Endothelial cell of umbilical vein (primary cell): ENCODE measurements around the gene BSND. TPM values are rescaled to one million over a fixed set of nuclear protein-coding genes. Genes with fewer than 3 reads are reported as not detected.

ENCODE experiments used
- BruUV-seq: library from RNA; stranded (reverse); fragments of 400-500 nt; replicated peaks from 2 replicates; lab custom pipeline; 2021; lab: Mats Ljungman, UMichigan
- CTCF ChIA-PET: fragments of 300-600, 350-600 bp; sonication (Branson Sonifier 250); formaldehyde crosslinking; loops from one replicate; lab custom pipeline; 2021; ENCODE audit warnings: antibody characterized with exemption, inconsistent platforms; lab: Charles Lee
- POLR2A ChIA-PET: fragments of 300-600, 350-600 bp; sonication (Branson Sonifier 250); formaldehyde crosslinking; loops from one replicate; lab custom pipeline; 2021; ENCODE audit warnings: antibody characterized with exemption, inconsistent platforms; lab: Charles Lee
- DNase-seq: peaks from one replicate; pipeline ENCODE4 v3.0.0-alpha.2; 2011; ENCODE audit warnings: low read depth, low spot score
- FAIRE-seq: peaks from 2 replicates; lab custom pipeline; 2011; peaks lifted over from hg19 to GRCh38; lab: Jason Lieb, UNC
- H2AFZ ChIP-seq: 2 replicates; pipeline ENCODE4 v1.6.0; 2012; ENCODE audit warnings: low read depth, low read length, control low read depth, inconsistent platforms
- H3K27ac ChIP-seq: 2 replicates; pipeline ENCODE4 v1.5.1; 2011; ENCODE audit warnings: low read depth, mild to moderate bottlenecking, control low read depth, low read length, moderate library complexity; ENCODE audit not compliant: insufficient read depth
- H3K27me3 ChIP-seq, 2 experiments: 2 replicates each; pipeline versions ENCODE4 v1.6.0 to v1.6.1; 2011; ENCODE audit warnings: low read length in 2 of 2, mixed read lengths in 1 of 2; ENCODE audit not compliant: control insufficient read depth in 2 of 2, insufficient read depth in 2 of 2
- H3K36me3 ChIP-seq, 2 experiments: 2 replicates in 1 of 2; 3 replicates in 1 of 2; pipeline ENCODE4 v1.5.1; 2011; ENCODE audit warnings: low read length in 2 of 2, mild to moderate bottlenecking in 1 of 2, moderate library complexity in 1 of 2; ENCODE audit not compliant: control insufficient read depth in 2 of 2, insufficient read depth in 2 of 2; ENCODE audit errors: extremely low read depth in 1 of 2
- H3K4me1 ChIP-seq: 3 replicates; pipeline ENCODE4 v1.5.1; 2011; ENCODE audit warnings: mild to moderate bottlenecking, low read length; ENCODE audit not compliant: control insufficient read depth, insufficient read depth; ENCODE audit errors: extremely low read depth
- H3K4me2 ChIP-seq: 2 replicates; pipeline ENCODE4 v1.6.1; 2011; ENCODE audit warnings: low read length, control low read depth, mixed read lengths; ENCODE audit not compliant: insufficient read depth
- H3K4me3 ChIP-seq, 3 experiments: fragments of 200-600 bp in 1 of 3; sonication (generic), shearing (Covaris generic) in 1 of 3; replicated peaks in 1 of 3; 2 replicates each; pipeline ENCODE4 v1.5.1; 2011 to 2016; ENCODE audit warnings: control low read depth in 3 of 3, low read length in 3 of 3, mild to moderate bottlenecking in 2 of 3, inconsistent platforms in 1 of 3, low read depth in 1 of 3, moderate library complexity in 1 of 3; ENCODE audit not compliant: insufficient read depth in 1 of 3
- H3K79me2 ChIP-seq: 2 replicates; pipeline ENCODE4 v1.6.0; 2012; ENCODE audit warnings: low read length, inconsistent platforms; ENCODE audit not compliant: control insufficient read depth, insufficient read depth
- H3K9ac ChIP-seq: replicated peaks from 2 replicates; pipeline ENCODE3; 2011; ENCODE audit warnings: low read length, control low read depth; ENCODE audit not compliant: insufficient read depth; ENCODE audit errors: extremely low read depth
- H3K9me1 ChIP-seq: replicated peaks from 3 replicates; pipeline ENCODE4 v1.6.0; 2011; ENCODE audit warnings: mild to moderate bottlenecking, low read length; ENCODE audit not compliant: control insufficient read depth, insufficient read depth; ENCODE audit errors: extremely low read depth
- H3K9me3 ChIP-seq: replicated peaks from 2 replicates; pipeline ENCODE4 v1.5.1; 2012; ENCODE audit warnings: low read length, inconsistent platforms; ENCODE audit not compliant: control insufficient read depth, insufficient read depth
- H4K20me1 ChIP-seq: replicated peaks from 2 replicates; pipeline ENCODE3; 2011; ENCODE audit warnings: mild to moderate bottlenecking, low read length; ENCODE audit not compliant: control insufficient read depth, insufficient read depth; ENCODE audit errors: extremely low read depth
- EZH2 ChIP-seq: IDR thresholded peaks from 2 replicates; pipeline ENCODE4 v1.6.1; 2012; ENCODE audit warnings: borderline replicate concordance, low read depth, mild to moderate bottlenecking, moderate library complexity, low read length, inconsistent platforms; ENCODE audit not compliant: severe bottlenecking
- FOS ChIP-seq: IDR thresholded peaks from 2 replicates; pipeline ENCODE4 v1.6.1; 2011; ENCODE audit warnings: mild to moderate bottlenecking, low read length, moderate library complexity, borderline replicate concordance; ENCODE audit not compliant: insufficient read depth
- GATA2 ChIP-seq: IDR thresholded peaks from 2 replicates; pipeline ENCODE4 v1.7.0; 2011; ENCODE audit warnings: low read depth, mild to moderate bottlenecking, moderate library complexity, mixed read lengths, low read length; ENCODE audit not compliant: insufficient read length, insufficient read depth
- JUN ChIP-seq: IDR thresholded peaks from 2 replicates; pipeline ENCODE4 v1.6.1; 2011; ENCODE audit warnings: borderline replicate concordance, low read depth; ENCODE audit not compliant: insufficient read length, insufficient read depth
- MYC ChIP-seq: IDR thresholded peaks from one replicate; pipeline ENCODE4 v1.6.1; 2011; ENCODE audit warnings: mild to moderate bottlenecking, low read depth, low read length
- POLR2A ChIP-seq: IDR thresholded peaks from 2 replicates; pipeline ENCODE4 v1.6.1; 2012; ENCODE audit warnings: low read depth, mild to moderate bottlenecking, control low read depth, low read length
- POLR2AphosphoS5 ChIP-seq: IDR thresholded peaks from 2 replicates; pipeline ENCODE4 v1.6.1; 2012; ENCODE audit warnings: low read depth, mild to moderate bottlenecking, control low read depth, low read length, moderate library complexity; ENCODE audit not compliant: insufficient read depth
- dilution Hi-C: fragments of 300-500 bp; cut with MboI; formaldehyde crosslinking; loops from one replicate; pipeline ENCODE4 v1.15.0; 2019; ENCODE audit warnings: low sequenced_read_pairs; ENCODE audit not compliant: extremely low pct_ligation_motif_present
- intact Hi-C: fragments of 100-400 bp; cut with micrococcal nuclease; formaldehyde crosslinking; loops from one replicate; pipeline ENCODE4 v1.10.0; 2022
- polyA plus RNA-seq, 4 experiments: library from polyadenylated mRNA; depleted of rRNA in 3 of 4; stranded (reverse) in 3 of 4; unstranded in 1 of 4; fragments of >200 nt; gene quantifications; 2 replicates each; pipeline versions ENCODE4 v1.2.1 to v1.2.3, GENCODE V29; 2011 to 2012; ENCODE audit warnings: missing spikeins in 1 of 4
- total RNA-seq: library from RNA; stranded (reverse); gene quantifications from 2 replicates; pipeline ENCODE4 v1.2.3, GENCODE V29; 2021
- TF ChIP-seq, protein P1 (sequence below): IDR thresholded peaks from 2 replicates; pipeline ENCODE4 v1.6.1; 2011; ENCODE audit not compliant: insufficient read depth, insufficient read length
- TF ChIP-seq, protein P2 (sequence below), 2 donors: IDR thresholded peaks; 1 replicate in 1 of 2; 2 replicates in 1 of 2; pipeline ENCODE4 v1.5.1; 2011; ENCODE audit warnings: low read length in 2 of 2, mild to moderate bottlenecking in 2 of 2, moderate library complexity in 2 of 2, control low read depth in 1 of 2, inconsistent platforms in 1 of 2, low read depth in 1 of 2; ENCODE audit not compliant: insufficient read depth in 1 of 2; ENCODE audit errors: extremely low read depth in 1 of 2

The BSND gene
- total and polyA plus RNA-seq, 2 donors (not counting 3 experiments of a cell fraction or from before 2014, with no cell fraction given), result not detected

DNA sequence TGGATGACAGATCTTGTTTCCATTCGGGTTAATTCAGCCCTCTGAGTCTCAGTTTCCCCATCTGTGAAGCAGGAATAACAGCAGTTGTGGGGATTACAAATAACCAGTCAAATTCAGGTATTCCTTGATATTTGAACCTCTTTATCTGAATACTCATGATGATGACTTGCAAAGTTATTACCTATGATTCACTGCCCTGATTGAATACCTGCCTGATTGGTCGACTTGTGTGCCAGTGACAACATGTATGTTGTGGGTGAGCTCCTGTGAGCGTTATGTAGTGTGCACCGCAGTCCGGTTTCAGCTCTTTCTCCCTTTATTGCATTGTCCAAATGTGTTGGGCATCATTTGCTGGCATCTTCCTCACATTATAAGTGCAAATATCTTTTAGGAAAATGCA, 27.8 kb upstream of the BSND start:
- DNase-seq (no peak), FAIRE-seq (no peak)
- intact Hi-C loops (no loop called here), dilution Hi-C loops (no loop called here)
- H3K79me2 ChIP-seq, result no peaks in the 10 kb centered on the region
- no peaks in the 10 kb centered on the region for H4K20me1 ChIP-seq
- H2AFZ ChIP-seq, result no peak overlapping the region
- no peaks in the 10 kb centered on the region for H3K9me3 ChIP-seq
- peaks cover 2% of the 10 kb centered on the region in 2 experiments for H3K27me3 ChIP-seq
- no peak overlapping the region for H3K27ac ChIP-seq
- no peak overlapping the region for H3K4me2 ChIP-seq
- no TSS peak for BruUV-seq
- H3K9ac ChIP-seq, result no peak overlapping the region
- no peak overlapping the region for H3K4me3 ChIP-seq
- ChIA-PET CTCF (interaction anchor here (2.0 kb wide), 1 partner anchor 20 kb away, joined by 8 read pairs; no protein-coding TSS in a partner anchor), POLR2A (no interaction called here)
- no peaks in the 10 kb centered on the region for H3K36me3 ChIP-seq
- no peaks in the 10 kb centered on the region for H3K9me1 ChIP-seq
- no peak for TF ChIP-seq JUN
- no peak for TF ChIP-seq FOS
- TF ChIP-seq POLR2A, result no peak
- TF ChIP-seq, protein P1, sequence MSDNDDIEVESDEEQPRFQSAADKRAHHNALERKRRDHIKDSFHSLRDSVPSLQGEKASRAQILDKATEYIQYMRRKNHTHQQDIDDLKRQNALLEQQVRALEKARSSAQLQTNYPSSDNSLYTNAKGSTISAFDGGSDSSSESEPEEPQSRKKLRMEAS, result no peak
- TF ChIP-seq MYC, result no peak
- TF ChIP-seq POLR2AphosphoS5, result no peak
- TF ChIP-seq, protein P2, sequence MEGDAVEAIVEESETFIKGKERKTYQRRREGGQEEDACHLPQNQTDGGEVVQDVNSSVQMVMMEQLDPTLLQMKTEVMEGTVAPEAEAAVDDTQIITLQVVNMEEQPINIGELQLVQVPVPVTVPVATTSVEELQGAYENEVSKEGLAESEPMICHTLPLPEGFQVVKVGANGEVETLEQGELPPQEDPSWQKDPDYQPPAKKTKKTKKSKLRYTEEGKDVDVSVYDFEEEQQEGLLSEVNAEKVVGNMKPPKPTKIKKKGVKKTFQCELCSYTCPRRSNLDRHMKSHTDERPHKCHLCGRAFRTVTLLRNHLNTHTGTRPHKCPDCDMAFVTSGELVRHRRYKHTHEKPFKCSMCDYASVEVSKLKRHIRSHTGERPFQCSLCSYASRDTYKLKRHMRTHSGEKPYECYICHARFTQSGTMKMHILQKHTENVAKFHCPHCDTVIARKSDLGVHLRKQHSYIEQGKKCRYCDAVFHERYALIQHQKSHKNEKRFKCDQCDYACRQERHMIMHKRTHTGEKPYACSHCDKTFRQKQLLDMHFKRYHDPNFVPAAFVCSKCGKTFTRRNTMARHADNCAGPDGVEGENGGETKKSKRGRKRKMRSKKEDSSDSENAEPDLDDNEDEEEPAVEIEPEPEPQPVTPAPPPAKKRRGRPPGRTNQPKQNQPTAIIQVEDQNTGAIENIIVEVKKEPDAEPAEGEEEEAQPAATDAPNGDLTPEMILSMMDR (IDR thresholded peaks at IDR 0.05; ENCODE audit: extremely low read depth in 1 of 2, insufficient read depth in 1 of 2, low read depth in 1 of 2, low read length in 2 of 2), result no peak
- TF ChIP-seq EZH2, result no peak
- no peak for TF ChIP-seq GATA2
- H3K4me1 ChIP-seq, result peaks cover 11% of the 10 kb centered on the region
